Smooth muscle cell of the coronary artery (primary cell): Measurements from ENCODE around the gene PPFIA3. TPM values are rescaled to one million over a fixed set of nuclear protein-coding genes. Genes with fewer than 3 reads are reported as not detected.

ENCODE experiments used
- total RNA-seq: library from RNA; depleted of rRNA; stranded (reverse); fragments of >200 nt; gene quantifications from 2 replicates; pipeline ENCODE4 v1.2.3, GENCODE V29; 2014; ENCODE audit warnings: low replicate concordance

Gene PPFIA3
- total RNA-seq = 1.3 and 2.1 TPM in 2 replicates

DNA sequence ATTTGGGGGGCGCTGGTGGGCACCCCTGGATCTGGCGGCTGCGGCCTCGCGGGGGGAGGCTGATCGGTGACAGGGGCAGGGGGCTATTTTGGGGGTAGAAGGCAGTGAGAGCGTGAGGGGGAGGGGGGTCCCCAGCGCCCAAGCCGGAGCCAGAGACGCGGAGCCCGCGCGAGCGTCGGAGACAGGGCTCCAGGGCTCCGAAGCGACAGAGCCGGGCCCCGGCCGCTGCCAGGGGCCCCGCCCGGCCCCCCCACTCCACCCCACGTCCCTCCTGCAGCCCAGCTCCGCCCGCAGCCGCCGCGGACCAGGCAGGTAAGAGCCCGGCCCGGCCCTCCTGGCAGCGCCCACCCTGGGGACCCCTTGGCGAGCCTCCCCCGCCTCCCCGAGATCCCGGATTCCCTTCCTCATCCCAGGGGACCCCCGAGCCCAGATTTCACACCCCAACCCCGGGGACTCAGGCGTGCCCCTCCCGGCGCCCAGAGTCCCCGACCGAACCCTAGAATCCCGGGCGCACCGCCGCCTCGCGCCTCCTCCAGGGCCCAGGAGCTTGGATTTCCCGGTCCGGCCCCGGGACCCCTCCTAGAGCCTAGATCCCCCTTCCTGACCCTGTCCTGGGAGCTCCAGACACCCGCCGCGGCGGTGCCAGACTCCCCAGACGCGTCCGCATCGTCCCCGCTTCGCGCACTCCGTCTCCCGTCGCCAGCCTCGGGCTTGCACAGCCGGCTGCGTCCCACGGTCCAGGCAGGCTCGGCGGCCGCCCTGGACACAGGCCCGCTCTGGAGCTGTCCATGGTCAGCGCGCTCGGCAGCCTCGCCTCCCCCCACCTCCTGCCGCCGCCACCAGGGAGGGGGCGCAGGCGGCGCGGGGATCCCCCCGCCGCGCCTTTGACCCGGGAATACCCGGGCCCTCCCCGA, at the start of gene PPFIA3:
Gene PPFIA3, plus strand, starts transcription at position 134 of the 914 bp plus-strand sequence. CDS start 8,330 bp downstream, outside the sequence.

DNA sequence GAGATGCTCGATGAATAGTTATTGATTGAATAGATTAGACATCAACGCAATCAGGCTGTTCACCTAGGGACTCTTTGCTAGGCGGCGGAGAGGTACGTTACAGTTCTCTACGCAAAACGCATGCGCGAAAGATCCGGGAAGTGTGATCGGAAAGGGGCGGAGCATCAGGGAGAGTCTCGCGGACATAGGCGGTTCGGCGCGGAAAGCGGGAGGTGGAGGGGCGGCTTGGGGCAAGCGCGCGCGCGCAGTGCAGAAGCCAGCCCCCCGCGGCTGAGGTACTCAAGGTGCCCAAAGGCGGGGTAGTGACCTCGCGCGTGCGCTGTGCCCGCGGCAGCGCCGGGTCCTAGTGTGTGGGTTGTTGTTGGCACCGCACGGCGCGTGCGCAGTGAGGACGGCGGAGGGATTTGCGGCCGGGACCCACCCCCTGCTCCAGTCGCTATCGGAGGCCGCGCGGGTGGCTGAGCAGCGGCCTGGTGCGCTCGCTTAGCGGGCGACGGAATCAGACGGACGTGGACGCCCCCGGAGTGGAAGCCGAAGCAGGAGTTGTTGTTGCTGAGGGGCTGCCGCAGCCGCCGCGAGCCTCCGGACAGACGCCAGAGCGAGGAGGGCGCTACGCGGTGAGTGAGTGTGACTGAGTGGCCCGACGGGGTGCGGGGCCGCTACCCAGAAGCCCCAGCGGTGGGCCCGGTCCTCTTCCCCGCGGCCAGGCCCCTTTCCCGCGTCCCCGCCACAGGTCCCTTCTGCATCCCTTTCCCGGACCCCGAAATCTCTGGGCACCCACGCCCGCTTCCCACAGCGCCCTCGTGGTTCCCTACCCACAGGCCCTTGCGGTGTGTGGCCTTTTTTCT, 34.1 kb upstream of the PPFIA3 start, which contains the start of gene SNRNP70:
Gene SNRNP70, plus strand, starts transcription at position 432 of the 848 bp plus-strand sequence. CDS start 964 bp downstream, outside the sequence.

DNA sequence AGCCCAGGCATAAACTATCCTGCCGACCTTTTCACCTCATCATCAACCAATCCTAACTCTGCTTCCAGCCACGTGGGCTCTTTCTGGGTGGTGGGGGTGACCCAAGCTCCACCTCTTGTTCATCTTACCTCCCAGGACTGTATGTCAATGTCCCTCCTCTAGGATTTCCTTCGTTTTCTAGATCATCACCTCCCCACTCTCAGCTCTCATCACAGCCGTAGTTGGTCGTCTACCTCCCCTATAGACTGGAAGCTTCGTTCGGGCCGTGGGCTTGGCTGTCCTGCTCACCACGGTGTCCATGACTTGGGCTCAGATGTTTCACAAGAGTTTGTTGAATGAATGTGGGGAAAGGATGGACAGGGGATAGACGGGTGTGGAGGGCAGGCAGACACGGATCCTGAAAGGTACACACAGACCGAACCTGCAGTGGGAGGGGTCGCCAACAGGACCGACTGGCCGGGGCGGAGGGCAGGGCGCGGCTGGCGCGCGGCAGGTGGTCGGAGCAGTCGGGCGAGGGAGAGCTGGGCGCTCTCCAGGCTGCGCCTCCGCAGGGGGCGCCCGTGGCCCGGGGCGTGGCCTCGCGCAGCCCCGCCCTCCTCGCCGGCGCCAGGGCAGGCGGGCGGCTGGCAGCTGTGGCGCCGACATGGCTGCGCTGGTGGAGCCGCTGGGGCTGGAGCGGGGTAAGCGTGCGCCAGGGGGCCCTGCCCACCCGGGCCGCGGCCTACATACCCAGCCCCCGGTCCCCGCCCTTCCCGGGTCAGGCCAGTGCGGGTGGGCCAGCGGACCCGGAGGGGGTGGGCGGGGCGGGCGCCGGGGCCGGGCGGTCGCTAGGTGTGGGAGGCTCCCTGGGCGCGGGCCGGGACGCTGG, 5.3 kb upstream of the PPFIA3 start, which contains the start of gene LIN7B:
Gene LIN7B, plus strand, starts transcription at position 609 of the 868 bp plus-strand sequence. Its CDS starts 35 bp downstream, at position 644.

DNA sequence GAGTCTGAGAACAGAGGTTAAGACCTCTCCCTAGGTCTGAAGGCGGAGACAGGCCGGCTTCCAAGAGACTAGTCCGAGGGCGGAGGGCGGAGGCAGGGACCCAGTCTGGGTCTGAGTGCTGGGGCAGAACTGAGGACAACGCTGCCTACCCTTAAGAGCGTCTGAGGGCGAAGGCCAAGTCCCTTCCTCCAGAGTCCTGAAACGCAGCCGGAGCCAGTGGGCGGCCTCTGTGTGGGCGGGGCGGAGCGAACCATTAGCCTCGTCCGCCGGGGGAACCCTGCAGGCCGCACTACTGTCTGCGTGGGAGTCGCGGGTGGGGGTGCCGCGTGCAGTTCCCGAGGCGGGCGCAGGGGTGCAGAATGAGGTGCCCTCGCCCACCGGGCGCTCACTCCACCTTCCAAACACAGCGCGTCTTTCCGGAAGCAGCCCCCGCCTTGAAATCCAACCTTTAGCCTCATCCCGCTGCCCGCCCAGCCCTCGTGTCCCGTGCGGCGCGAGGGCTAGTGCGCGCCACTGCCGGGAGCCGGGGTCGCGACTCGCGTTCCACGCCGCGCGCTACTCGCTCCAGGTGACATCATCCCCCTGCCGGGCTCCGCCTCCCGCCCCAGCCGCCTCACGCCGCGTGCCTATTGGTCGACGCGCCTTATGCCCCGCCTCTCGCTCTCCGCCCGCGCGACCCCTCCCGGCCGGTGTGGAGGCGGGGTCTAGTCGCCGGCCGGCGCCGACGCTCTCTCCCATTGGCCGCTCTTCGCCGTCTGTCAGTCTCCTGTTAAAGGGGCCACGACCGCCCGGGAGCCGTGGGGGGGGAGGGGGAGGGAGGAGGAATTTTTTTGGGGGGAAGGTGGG, 556 bp upstream of the PPFIA3 start, which contains the start of gene C19orf73:
Gene C19orf73, minus strand, starts transcription at position 579 of the 846 bp plus-strand sequence. Its CDS starts 121 bp downstream, at position 458.

DNA sequence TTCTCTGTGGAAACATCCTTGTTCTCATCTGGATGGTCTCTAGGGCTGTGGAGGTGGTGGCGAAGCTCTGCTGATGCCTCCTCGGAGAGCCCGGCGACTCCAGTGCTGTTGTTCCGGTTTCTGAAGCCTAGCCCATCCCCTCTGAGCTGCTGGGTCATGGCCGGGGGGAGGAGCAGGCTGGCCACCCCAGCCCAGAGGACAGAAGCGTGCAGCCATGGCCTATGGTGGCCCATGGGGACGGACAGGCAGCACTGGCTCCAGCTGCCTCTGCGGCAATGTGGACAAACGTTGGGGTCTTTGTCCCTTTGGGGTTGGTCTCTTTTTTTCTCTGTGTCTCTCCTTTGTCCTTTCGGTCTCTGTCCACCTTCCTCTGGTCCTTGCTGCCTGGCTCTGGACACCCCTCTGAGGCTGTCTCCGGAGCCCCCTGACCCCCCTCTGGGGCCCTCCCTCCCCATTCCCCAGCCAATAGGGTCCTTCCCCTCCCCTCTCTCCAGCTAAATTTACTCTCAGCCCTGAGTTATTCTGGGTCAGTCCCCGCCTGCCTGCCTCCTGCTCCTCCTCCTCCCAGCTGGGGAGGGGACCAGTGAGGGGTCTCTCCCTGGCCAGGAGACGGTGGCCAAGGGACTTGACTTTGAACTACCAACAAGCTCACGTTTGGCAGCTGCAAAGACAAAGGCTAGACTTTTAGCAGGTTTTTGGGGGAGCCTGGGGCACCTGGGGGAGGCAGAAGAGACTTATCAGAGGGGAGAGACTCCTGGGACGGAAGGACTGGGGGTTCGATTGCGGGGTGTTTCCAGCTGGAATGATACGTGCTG, 35.9 kb downstream of the PPFIA3 start, which contains the start of gene HRC:
Gene HRC, minus strand, starts transcription at position 392 of the 815 bp plus-strand sequence. Its CDS starts 159 bp downstream, at position 233.

DNA sequence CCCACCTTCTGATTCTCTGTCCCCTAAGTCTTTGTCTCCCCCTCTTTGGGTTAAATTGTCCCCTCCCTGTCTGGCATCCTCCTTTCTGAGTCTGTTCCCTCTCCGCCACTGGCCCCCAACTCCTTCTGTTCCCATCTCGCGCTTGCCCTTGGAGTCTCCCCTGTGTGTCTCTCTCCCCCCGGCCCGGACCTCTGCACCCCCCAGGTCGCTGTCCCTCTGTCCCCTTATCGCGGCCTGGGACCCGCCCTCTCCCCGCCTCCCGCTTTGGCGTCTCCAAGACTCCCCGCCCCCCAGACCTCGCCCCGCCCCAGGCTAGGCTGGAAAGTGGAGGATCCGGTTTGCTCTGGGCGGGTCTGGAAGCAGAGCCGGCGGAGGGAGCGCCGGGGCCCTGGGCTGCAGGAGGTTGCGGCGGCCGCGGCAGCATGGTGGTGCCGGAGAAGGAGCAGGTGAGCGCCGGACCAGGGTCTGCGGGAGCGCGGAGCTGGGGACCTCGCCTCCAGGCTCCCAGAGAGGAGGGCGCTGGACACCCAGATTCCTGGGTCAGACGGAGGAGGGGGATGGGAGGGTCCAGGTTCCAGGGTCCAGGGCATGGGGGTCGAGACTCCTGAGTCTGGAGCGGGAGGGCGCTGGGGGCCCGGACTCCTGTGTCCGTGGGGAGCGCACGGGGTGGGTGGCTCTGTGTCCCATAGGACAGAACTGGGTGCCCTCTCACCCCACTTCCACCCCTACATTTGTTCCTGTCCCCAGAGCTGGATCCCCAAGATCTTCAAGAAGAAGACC, 38.3 kb downstream of the PPFIA3 start, which contains the start of gene TRPM4:
Gene TRPM4, plus strand, starts transcription at position 348 of the 780 bp plus-strand sequence. Its CDS starts 75 bp downstream, at position 423.

Other genes with a start within 250 kb of the PPFIA3 start
- 37.8 and 59.0 TPM in 2 replicates for gene PPP1R15A, start 247.1 kb upstream of the PPFIA3 start, total RNA-seq
- 0.08 and 0.59 TPM in 2 replicates for gene TULP2, start 220.8 kb upstream of the PPFIA3 start, total RNA-seq
- 113 and 238 TPM in 2 replicates for gene NUCB1, start 219.2 kb upstream of the PPFIA3 start, total RNA-seq
- gene DHDH, start 185.8 kb upstream of the PPFIA3 start, total RNA-seq = 0.38 and 0.82 TPM in 2 replicates
- 65.3 and 139 TPM in 2 replicates for gene BAX, start 164.7 kb upstream of the PPFIA3 start, total RNA-seq
- gene FTL, start 154.2 kb upstream of the PPFIA3 start, total RNA-seq = 1,491 and 2,478 TPM in 2 replicates
- 27.9 and 31.0 TPM in 2 replicates for gene GYS1, start 126.2 kb upstream of the PPFIA3 start, total RNA-seq
- 246 and 247 TPM in 2 replicates for gene RUVBL2, start 125.7 kb upstream of the PPFIA3 start, total RNA-seq
- 0.15 TPM in 1 of 2 replicates, not detected in the other for gene LHB, start 102.5 kb upstream of the PPFIA3 start, total RNA-seq
- gene CGB3, start 95.2 kb upstream of the PPFIA3 start, total RNA-seq = not detected in 2 replicates
- not detected in 2 replicates for gene CGB2, start 87.7 kb upstream of the PPFIA3 start, total RNA-seq
- gene CGB1, start 82.6 kb upstream of the PPFIA3 start, total RNA-seq = not detected in 2 replicates
- gene CGB5, start 75.7 kb upstream of the PPFIA3 start, total RNA-seq = not detected in 2 replicates
- gene CGB8, start 70.4 kb upstream of the PPFIA3 start, total RNA-seq = not detected in 2 replicates
- 0.15 and 0.23 TPM in 2 replicates for gene CGB7, start 61.8 kb upstream of the PPFIA3 start, total RNA-seq
- gene NTF4, start 54.7 kb upstream of the PPFIA3 start, total RNA-seq = 0.23 TPM in 1 of 2 replicates, not detected in the other
- gene KCNA7, start 46.8 kb upstream of the PPFIA3 start, total RNA-seq = not detected in 2 replicates
- gene SNRNP70, start 34.1 kb upstream of the PPFIA3 start, total RNA-seq = 119 and 188 TPM in 2 replicates
- gene LIN7B, start 5.2 kb upstream of the PPFIA3 start, total RNA-seq = 6.2 and 16.4 TPM in 2 replicates
- 0.70 and 1.4 TPM in 2 replicates for gene C19orf73, start 401 bp upstream of the PPFIA3 start, total RNA-seq
- 0.12 and 0.30 TPM in 2 replicates for gene HRC, start 35.9 kb downstream of the PPFIA3 start, total RNA-seq
- gene TRPM4, start 38.2 kb downstream of the PPFIA3 start, total RNA-seq = 7.5 and 10.6 TPM in 2 replicates
- 0.08 TPM in 1 of 2 replicates, not detected in the other for gene SLC6A16, start 205.6 kb downstream of the PPFIA3 start, total RNA-seq
- not detected in 2 replicates for gene CD37, start 215.9 kb downstream of the PPFIA3 start, total RNA-seq
- gene TEAD2, start 242.9 kb downstream of the PPFIA3 start, total RNA-seq = 6.4 and 31.6 TPM in 2 replicates
- 0.23 TPM in 1 of 2 replicates, not detected in the other for gene DKKL1, start 244.3 kb downstream of the PPFIA3 start, total RNA-seq